B cell (primary cell): ENCODE results near the gene ESRP2. TPM values are rescaled to one million over a fixed set of nuclear protein-coding genes. Genes with fewer than 3 reads are reported as not detected.

ENCODE experiments used
- ATAC-seq: fragments of 200-7000 bp; cut with Tn5 transposase; one replicate; pipeline ENCODE4 v1.10.0; 2021; ENCODE audit warnings: low read depth, mild to moderate bottlenecking, moderate number of reproducible peaks, moderate library complexity
- CTCF ChIA-PET: fragments of 350-600 bp; sonication (Branson Sonifier 250); formaldehyde crosslinking; loops from one replicate; lab custom pipeline; 2021; ENCODE audit warnings: antibody characterized with exemption, inconsistent platforms; lab: Charles Lee
- POLR2A ChIA-PET: fragments of 350-600 bp; sonication (Branson Sonifier 250); formaldehyde crosslinking; loops from one replicate; lab custom pipeline; 2021; ENCODE audit warnings: antibody characterized with exemption; lab: Charles Lee
- DNase-seq: peaks from one replicate; pipeline ENCODE4 v3.0.0; 2013
- H2AFZ ChIP-seq: 2 replicates; pipeline ENCODE4 v1.6.1; 2012; ENCODE audit warnings: mild to moderate bottlenecking, low read depth, low read length; ENCODE audit not compliant: insufficient read depth, poor library complexity, severe bottlenecking
- H3K27ac ChIP-seq, 2 donors: 1 replicate in 1 of 2; 2 replicates in 1 of 2; pipeline ENCODE4 v1.5.1; 2012 to 2013; ENCODE audit warnings: low read length in 2 of 2, mild to moderate bottlenecking in 2 of 2, moderate library complexity in 1 of 2
- H3K27me3 ChIP-seq, 4 experiments: fragments of 200-600 bp in 1 of 4; sonication (generic) in 1 of 4; replicated peaks in 1 of 4; 1 replicate in 2 of 4; 2 replicates in 2 of 4; pipeline versions ENCODE4 v1.6.1 to v1.7.0; 2013 to 2016; ENCODE audit warnings: low read length in 3 of 4, mild to moderate bottlenecking in 2 of 4, mixed read lengths in 1 of 4, moderate library complexity in 1 of 4; ENCODE audit not compliant: insufficient read depth in 4 of 4, control insufficient read depth in 3 of 4; ENCODE audit errors: control extremely low read depth in 1 of 4
- H3K36me3 ChIP-seq, 2 experiments: replicated peaks in 1 of 2; 1 replicate in 1 of 2; 2 replicates in 1 of 2; pipeline versions ENCODE4 v1.6.1 to v1.7.1; 2013; ENCODE audit warnings: low read length in 1 of 2; ENCODE audit not compliant: insufficient read depth in 2 of 2, control insufficient read depth in 1 of 2; ENCODE audit errors: control extremely low read depth in 1 of 2, extremely low read depth in 1 of 2
- H3K4me1 ChIP-seq, 2 donors: fragments of 200-600 bp in 1 of 2; sonication (generic) in 1 of 2; 1 replicate in 1 of 2; 2 replicates in 1 of 2; pipeline versions ENCODE4 v1.5.1 to v1.6.1; 2013 to 2017; ENCODE audit warnings: low read length in 2 of 2; ENCODE audit not compliant: control insufficient read depth in 2 of 2, insufficient read depth in 2 of 2
- H3K4me2 ChIP-seq: replicated peaks from 2 replicates; pipeline ENCODE3; 2012; ENCODE audit warnings: mild to moderate bottlenecking, low read depth, low read length; ENCODE audit not compliant: poor library complexity, severe bottlenecking
- H3K4me3 ChIP-seq, 5 experiments: fragments of 200-600 bp in 1 of 5; sonication (generic) in 1 of 5; 1 replicate in 3 of 5; 2 replicates in 2 of 5; pipeline versions ENCODE4 v1.5.1 to v1.7.0; 2011 to 2016; ENCODE audit warnings: low read length in 4 of 5, mild to moderate bottlenecking in 4 of 5, low read depth in 2 of 5, control low read depth in 1 of 5, moderate library complexity in 1 of 5; ENCODE audit not compliant: insufficient read depth in 1 of 5; ENCODE audit errors: control extremely low read depth in 1 of 5, extremely low read depth in 1 of 5
- H3K79me2 ChIP-seq: fragments of 200-600 bp; sonication (generic); one replicate; pipeline ENCODE4 v1.6.0; 2016; ENCODE audit warnings: low read length; ENCODE audit not compliant: control insufficient read depth, insufficient read depth
- H3K9ac ChIP-seq: fragments of 200-600 bp; sonication (generic); 2 replicates; pipeline ENCODE4 v1.6.1; 2017; ENCODE audit warnings: mild to moderate bottlenecking, low read length, moderate library complexity
- H3K9me3 ChIP-seq, 3 donors: one replicate each; pipeline versions ENCODE4 v1.6.1 to v1.7.1; 2013; ENCODE audit warnings: low read length in 2 of 3; ENCODE audit not compliant: control insufficient read depth in 2 of 3, insufficient read depth in 1 of 3; ENCODE audit errors: control extremely low read depth in 1 of 3
- H4K20me1 ChIP-seq: 2 replicates; pipeline ENCODE4 v1.6.0; 2012; ENCODE audit warnings: mild to moderate bottlenecking, low read length; ENCODE audit not compliant: insufficient read depth, control insufficient read depth, poor library complexity, severe bottlenecking
- H3K27ac Mint-ChIP-seq: one replicate; pipeline ENCODE4 v1.8.0; 2021; ENCODE audit warnings: mixed read lengths
- H3K27me3 Mint-ChIP-seq: one replicate; pipeline ENCODE4 v1.8.0; 2021; ENCODE audit warnings: mixed read lengths
- H3K4me1 Mint-ChIP-seq: one replicate; pipeline ENCODE4 v1.8.0; 2021; ENCODE audit warnings: mixed read lengths
- H3K4me3 Mint-ChIP-seq: one replicate; pipeline ENCODE4 v1.8.0; 2021; ENCODE audit warnings: mixed read lengths
- H3K9me3 Mint-ChIP-seq: one replicate; pipeline ENCODE4 v1.8.0; 2022; ENCODE audit warnings: mixed read lengths; ENCODE audit not compliant: insufficient read depth
- CTCF ChIP-seq: fragments of 200-600 bp; IDR thresholded peaks from one replicate; pipeline ENCODE4 v1.8.0; 2022; ENCODE audit warnings: antibody characterized with exemption, mild to moderate bottlenecking
- EZH2 ChIP-seq: IDR thresholded peaks from 2 replicates; pipeline ENCODE4 v1.6.1; 2012; ENCODE audit warnings: borderline replicate concordance, low read depth, mild to moderate bottlenecking, moderate library complexity, low read length; ENCODE audit not compliant: insufficient read depth, poor library complexity, severe bottlenecking
- WGBS: methylation state at CpG from one replicate; pipeline ENCODE4 v1.1.5; 2013; ENCODE audit warnings: missing lambda C conversion rate; ENCODE audit not compliant: insufficient coverage; 5-methylcytosine and 5-hydroxymethylcytosine counted together
- intact Hi-C: fragments of 100-400 bp; cut with micrococcal nuclease; formaldehyde crosslinking; loops from one replicate; pipeline ENCODE4 v1.10.0; 2022
- polyA plus RNA-seq: library from polyadenylated mRNA; depleted of rRNA; stranded (reverse); fragments of >200 nt; gene quantifications from 2 replicates; pipeline ENCODE4 v1.2.3, GENCODE V29; 2012
- total RNA-seq, 2 donors: library from RNA; stranded (reverse); fragments of 120-200 nt in 1 of 2; gene quantifications; 1 replicate in 1 of 2; 2 replicates in 1 of 2; pipeline versions ENCODE4 v1.2.3 to v1.2.4, GENCODE V29; 2013 to 2022

ESRP2 gene
- total and polyA plus RNA-seq, 2 donors (not counting 1 experiment from before 2014, with no cell fraction given): 0.09 TPM; not detected in 1

DNA sequence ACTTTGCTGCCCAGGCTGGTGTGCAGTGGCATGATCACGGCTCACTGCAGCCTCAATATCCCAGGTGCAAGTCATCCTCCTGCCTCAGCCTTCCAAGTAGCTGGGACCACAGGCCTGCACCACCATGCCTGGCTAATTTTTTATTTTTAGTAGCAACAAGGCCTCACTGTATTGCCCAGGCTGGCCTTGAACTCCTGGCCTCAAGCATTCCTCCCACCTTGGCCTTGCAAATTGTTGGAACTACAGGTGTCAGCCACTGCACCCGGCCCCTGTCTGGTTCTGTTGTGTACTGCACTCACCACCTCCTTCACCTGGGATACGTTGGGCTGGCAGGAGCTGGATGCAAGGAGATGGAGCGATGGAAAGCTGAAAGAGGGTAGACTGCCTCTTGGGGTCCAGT is 17.8 kb upstream of the ESRP2 start:
- Histone ChIP-seq H3K4me3 (no peak overlapping the region), H3K4me2 (no peak overlapping the region), H3K9ac (no peak overlapping the region), H3K36me3 (peaks cover 0 to 20% of the 10 kb centered on the region in 2 experiments), H3K27me3 (no peaks in the 10 kb centered on the region), H3K27ac (no peak overlapping the region), H3K79me2 (peaks cover 10% of the 10 kb centered on the region), H2AFZ (no peak overlapping the region), H3K4me1 (peaks cover 35 to 37% of the 10 kb centered on the region in 2 donors), H3K9me3 (no peaks in the 10 kb centered on the region), H4K20me1 (no peaks in the 10 kb centered on the region)
- H3K27ac Mint-ChIP-seq: no peak overlapping the region
- no peaks in the 10 kb centered on the region for H3K27me3 Mint-ChIP-seq
- ChIA-PET CTCF (interaction anchor here (1.5 to 15.1 kb wide), 3 partner anchors 10 to 74 kb away, joined by 3 to 554 read pairs (median 8); partner anchors contain the start of genes PRMT7, SLC7A6 and SLC7A6OS), POLR2A (interaction anchor here (0.5 kb wide), 1 partner anchor 255 kb away, joined by 5 read pairs; no protein-coding TSS in a partner anchor)
- TF ChIP-seq CTCF (no peak), EZH2 (no peak)
- WGBS: 87% methylated on average over 4 of the region's 4 CpGs
- ATAC-seq (no peak), DNase-seq (no peak)
- H3K9me3 Mint-ChIP-seq: no peaks in the 10 kb centered on the region
- intact Hi-C loops: no loop called here
- H3K4me3 Mint-ChIP-seq: no peak overlapping the region
- peaks cover 30% of the 10 kb centered on the region for H3K4me1 Mint-ChIP-seq

DNA sequence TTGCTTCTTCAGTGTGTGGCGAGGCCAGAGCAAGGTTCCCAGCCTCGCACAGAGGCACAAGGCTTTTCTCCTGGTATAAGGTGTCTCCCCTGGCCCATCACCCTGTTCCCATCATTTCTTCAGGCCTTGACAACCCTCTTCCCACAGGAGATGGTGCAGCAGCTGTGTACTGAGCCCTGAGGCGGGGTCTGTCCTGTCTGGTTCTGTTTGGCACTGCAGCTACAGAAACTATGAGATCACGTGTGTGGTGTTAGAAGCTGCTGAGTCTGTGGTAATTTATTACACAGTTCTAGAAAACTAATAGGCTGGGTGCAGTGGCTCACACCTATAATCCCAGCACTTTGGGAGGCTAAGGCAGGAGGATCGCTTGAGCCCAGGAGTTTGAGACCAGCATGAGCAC is 16.5 kb upstream of the ESRP2 start:
- H3K4me1 ChIP-seq: peaks cover 26 to 27% of the 10 kb centered on the region in 2 donors
- no peaks in the 10 kb centered on the region for H3K27me3 ChIP-seq
- DNase-seq: no peak
- Mint-ChIP-seq H3K27me3 (no peaks in the 10 kb centered on the region), H3K27ac (peak overlapping the region; percentile 21), H3K9me3 (no peaks in the 10 kb centered on the region), H3K4me1 (peaks cover 21% of the 10 kb centered on the region), H3K4me3 (no peak overlapping the region)
- H3K27ac ChIP-seq: peak overlapping the region; percentile 58 to 62
- peak overlapping the region; percentile 10 for H2AFZ ChIP-seq
- peak overlapping the region; percentile 46 for H3K4me2 ChIP-seq
- H4K20me1 ChIP-seq: no peaks in the 10 kb centered on the region
- ChIA-PET CTCF (interaction anchor here (0.6 to 15.1 kb wide), 4 partner anchors 9 to 644 kb away, joined by 3 to 554 read pairs (median 34); partner anchors contain the start of gene SLC7A6), POLR2A (interaction anchor here (0.6 to 1.0 kb wide), 2 partner anchors 9 to 15 kb away, joined by 3 to 6 read pairs; no protein-coding TSS in a partner anchor)
- peaks cover 0 to 20% of the 10 kb centered on the region in 2 experiments for H3K36me3 ChIP-seq
- H3K4me3 ChIP-seq: no peak overlapping the region
- no peaks in the 10 kb centered on the region for H3K9me3 ChIP-seq
- H3K79me2 ChIP-seq: peaks cover 22% of the 10 kb centered on the region
- TF ChIP-seq CTCF (no peak), EZH2 (no peak)
- WGBS: 57% methylated on average over 4 of the region's 5 CpGs
- ATAC-seq: no peak
- H3K9ac ChIP-seq: no peak overlapping the region
- intact Hi-C loops: no loop called here
